COR-L47 (cell line): ENCODE results near the gene AXIN1.
"Not testable (repeated sequence)": the region's sequence is repeated elsewhere in the genome, so short reads cannot be mapped to it uniquely, and the experiment has no call there.

Experiments used
- DNase-seq: peaks from one replicate; lab custom pipeline; 2025; lab: John Stamatoyannopoulos, UW

The AXIN1 gene

GRCh38 chr16:369866-370436, 17.4 kb upstream of the AXIN1 start:
- no peak for DNase-seq

- no peak for DNase-seq
Observed at GRCh38 chr16:369275-369865, 16.8 kb upstream of the AXIN1 start.

- DNase-seq, result no peak
Observed at GRCh38 chr16:368388-369158, 16.1 kb upstream of the AXIN1 start.

GRCh38 chr16:367333-367903, 14.9 kb upstream of the AXIN1 start:
- no peak for DNase-seq

- DNase-seq, result no peak
Observed at GRCh38 chr16:366476-366875, 14.0 kb upstream of the AXIN1 start.

- no peak for DNase-seq
Observed at GRCh38 chr16:364595-365491, 12.3 kb upstream of the AXIN1 start.

- DNase-seq, result no peak
Observed at GRCh38 chr16:363766-364490, 11.4 kb upstream of the AXIN1 start.

- no peak for DNase-seq
Observed at GRCh38 chr16:363110-363765, 10.7 kb upstream of the AXIN1 start.

- DNase-seq, result not testable (repeated sequence)
Observed at GRCh38 chr16:362702-362999, 10.1 kb upstream of the AXIN1 start.

GRCh38 chr16:361872-362701, 9.6 kb upstream of the AXIN1 start:
- peak; percentile 86 for DNase-seq

GRCh38 chr16:361341-361871, 8.9 kb upstream of the AXIN1 start:
- DNase-seq, result no peak

GRCh38 chr16:360698-361336, 8.3 kb upstream of the AXIN1 start:
- DNase-seq, result no peak

GRCh38 chr16:359871-360697, 7.6 kb upstream of the AXIN1 start:
- DNase-seq, result no peak

- DNase-seq, result no peak
Observed at GRCh38 chr16:359067-359763, 6.7 kb upstream of the AXIN1 start.

GRCh38 chr16:356741-357140, 4.2 kb upstream of the AXIN1 start:
- no peak for DNase-seq

GRCh38 chr16:354971-355461, 2.5 kb upstream of the AXIN1 start:
- no peak for DNase-seq

- no peak for DNase-seq
Observed at GRCh38 chr16:354291-354881, 1.9 kb upstream of the AXIN1 start.
